HepG2 (cell line): ENCODE measurements around the gene ABCC1. TPM values are rescaled to one million over a fixed set of nuclear protein-coding genes. Genes with fewer than 3 reads are reported as not detected.
A peak's percentile ranks its signal among the peaks of the same experiment; 100 is the strongest.

Source experiments
- ATAC-seq: fragments of 200-7000 bp; cut with Tn5 transposase; 3 replicates; pipeline ENCODE4 v1.9.1; 2020; ENCODE audit warnings: mild to moderate bottlenecking, moderate library complexity
- BruUV-seq: library from RNA; stranded (reverse); fragments of 400-500 nt; replicated peaks from 2 replicates; lab custom pipeline; 2021; lab: Mats Ljungman, UMichigan
- CTCF ChIA-PET: fragments of 300-600 bp; formaldehyde crosslinking; extraction: SDS; loops from one replicate; lab custom pipeline; 2021; ENCODE audit warnings: low total read pairs, inconsistent platforms, low intra/inter-chr PET ratio; lab: Yijun Ruan, JAX
- POLR2A ChIA-PET: fragments of 350-600 bp; sonication (Branson Sonifier 250); formaldehyde crosslinking; loops from one replicate; lab custom pipeline; 2020; ENCODE audit warnings: antibody characterized with exemption, inconsistent platforms; lab: Yijun Ruan, JAX
- DNase-seq: peaks from one replicate; pipeline ENCODE4 v3.0.0-alpha.2; 2015; ENCODE audit warnings: low spot score
- FAIRE-seq: peaks from 3 replicates; lab custom pipeline; 2011; peaks lifted over from hg19 to GRCh38; lab: Jason Lieb, UNC
- H2AFZ ChIP-seq: one replicate; pipeline ENCODE4 v1.6.1; 2011; ENCODE audit warnings: low read length, inconsistent platforms
- H3K27ac ChIP-seq: fragments of 300-600 bp; 3 replicates; pipeline ENCODE4 v1.8.0; 2011; ENCODE audit warnings: mixed run types, mild to moderate bottlenecking, mixed read lengths, low read length, inconsistent platforms; ENCODE audit not compliant: insufficient read depth; ENCODE audit errors: extremely low read length
- H3K27me3 ChIP-seq, 2 experiments: fragments of 200-600 bp in 1 of 2; 2 replicates in 1 of 2; 3 replicates in 1 of 2; pipeline versions ENCODE4 v1.6.0 to v1.8.0; 2011; ENCODE audit warnings: low read length in 2 of 2, mild to moderate bottlenecking in 2 of 2, moderate library complexity in 2 of 2, inconsistent platforms in 1 of 2; ENCODE audit not compliant: insufficient read depth in 2 of 2, control insufficient read depth in 1 of 2
- H3K36me3 ChIP-seq, 2 experiments: fragments of 200-600 bp in 1 of 2; replicated peaks in 1 of 2; 2 replicates in 1 of 2; 3 replicates in 1 of 2; pipeline versions ENCODE4 v1.5.1 to v1.8.0; 2011; ENCODE audit warnings: low read length in 2 of 2, inconsistent platforms in 1 of 2; ENCODE audit not compliant: insufficient read depth in 2 of 2, control insufficient read depth in 1 of 2
- H3K4me1 ChIP-seq: 2 replicates; pipeline ENCODE4 v1.5.1; 2012; ENCODE audit warnings: low read length, inconsistent platforms; ENCODE audit not compliant: insufficient read depth
- H3K4me2 ChIP-seq: 2 replicates; pipeline ENCODE4 v1.6.0; 2011; ENCODE audit warnings: low read depth, low read length, inconsistent platforms
- H3K4me3 ChIP-seq, 3 experiments: fragments of 200-600 bp in 1 of 3; sonication (generic), shearing (Covaris generic) in 1 of 3; replicated peaks in 1 of 3; 2 replicates each; pipeline ENCODE4 v1.5.1; 2011 to 2016; ENCODE audit warnings: low read length in 3 of 3, inconsistent platforms in 2 of 3, low read depth in 2 of 3, mild to moderate bottlenecking in 2 of 3, control low read depth in 1 of 3, mixed read lengths in 1 of 3; ENCODE audit not compliant: insufficient read depth in 1 of 3
- H3K79me2 ChIP-seq: one replicate; pipeline ENCODE4 v1.6.1; 2011; ENCODE audit warnings: low read length, inconsistent platforms; ENCODE audit not compliant: insufficient read depth
- H3K9ac ChIP-seq: 2 replicates; pipeline ENCODE4 v1.6.0; 2011; ENCODE audit warnings: mild to moderate bottlenecking, low read depth, low read length, inconsistent platforms; ENCODE audit not compliant: insufficient read depth
- H3K9me3 ChIP-seq: 2 replicates; pipeline ENCODE4 v1.5.1; 2012; ENCODE audit warnings: mild to moderate bottlenecking, low read length
- H4K20me1 ChIP-seq: 2 replicates; pipeline ENCODE4 v1.6.0; 2011; ENCODE audit warnings: inconsistent platforms, mild to moderate bottlenecking, low read length, moderate library complexity; ENCODE audit not compliant: insufficient read depth
- AGO2 ChIP-seq: fragments of 200-400 bp; formaldehyde crosslinking; optimal IDR thresholded peaks from 2 replicates; pipeline ENCODE3; 2017; ENCODE audit warnings: mild to moderate bottlenecking, low read depth, low read length, moderate library complexity
- ATF7 ChIP-seq, 2 experiments: fragments of 450-650 bp in 1 of 2; sonication (generic) in 1 of 2; formaldehyde crosslinking in 1 of 2; IDR thresholded peaks; 2 replicates each; pipeline versions ENCODE4 v1.4.0 to v1.6.1; 2016 to 2020; ENCODE audit warnings: antibody characterized with exemption in 1 of 2, mild to moderate bottlenecking in 1 of 2, missing genetic modification reagents in 1 of 2
- CBX2 ChIP-seq, 2 experiments: fragments of 200-600 bp in 1 of 2; sonication (generic); formaldehyde crosslinking in 1 of 2; IDR thresholded peaks; 2 replicates each; pipeline versions ENCODE4 v1.7.0 to v1.8.1; 2018 to 2022; ENCODE audit warnings: low read depth in 2 of 2, low read length in 1 of 2, mild to moderate bottlenecking in 1 of 2, missing genetic modification reagents in 1 of 2
- ISL2 ChIP-seq: sonication (generic); formaldehyde crosslinking; IDR thresholded peaks from 2 replicates; pipeline ENCODE4 v1.5.0; 2020; ENCODE audit warnings: missing genetic modification reagents
- SP5 ChIP-seq: IDR thresholded peaks from 2 replicates; pipeline ENCODE4 v1.6.1; 2016; ENCODE audit warnings: low read depth, borderline replicate concordance
- ZEB1 ChIP-seq: IDR thresholded peaks from 2 replicates; pipeline ENCODE4 v1.6.1; 2012; ENCODE audit warnings: mild to moderate bottlenecking, low read depth, inconsistent platforms; ENCODE audit not compliant: insufficient replicate concordance
- ZNF33A ChIP-seq: sonication (generic); formaldehyde crosslinking; IDR thresholded peaks from 2 replicates; pipeline ENCODE4 v1.5.1; 2020; ENCODE audit warnings: missing genetic modification reagents, mild to moderate bottlenecking, moderate library complexity, borderline replicate concordance
- WGBS: methylation state at CpG from one replicate; pipeline ENCODE4 v1.1.6; 2017; ENCODE audit warnings: low lambda C conversion rate; 5-methylcytosine and 5-hydroxymethylcytosine counted together
- in situ Hi-C: cut with HindIII; loops from 2 replicates; pipeline ENCODE4 v1.10.0; 2017; ENCODE audit warnings: low pct_unique_long_range_greater_than_20kb; ENCODE audit not compliant: extremely low pct_ligation_motif_present
- intact Hi-C: fragments of 100-400 bp; cut with micrococcal nuclease; formaldehyde crosslinking; loops from one replicate; pipeline ENCODE4 v1.10.0; 2022; ENCODE audit not compliant: unreplicated experiment
- polyA plus RNA-seq, 8 experiments: library from polyadenylated mRNA; depleted of rRNA in 3 of 8; stranded (reverse) in 7 of 8; unstranded in 1 of 8; fragments of >200 nt; fragmentation: Illumina TruSeq in 4 of 8; extraction: Trizol in 4 of 8; gene quantifications; 2 replicates each; pipeline versions ENCODE4 v1.2.1 to v1.2.3, GENCODE V29; 2011 to 2016; ENCODE audit warnings: low read depth in 4 of 8, missing spikeins in 1 of 8, mixed read lengths in 1 of 8; ENCODE audit not compliant: insufficient read depth in 1 of 8
- total RNA-seq, 5 experiments: library from RNA; depleted of rRNA; stranded (reverse); fragments of >200 nt; fragmentation: Illumina TruSeq; extraction: Trizol; gene quantifications; 2 replicates each; pipeline ENCODE4 v1.2.3, GENCODE V29; 2016; ENCODE audit warnings: low read depth in 1 of 5
- TF ChIP-seq, protein P1 (sequence below): sonication (generic); formaldehyde crosslinking; IDR thresholded peaks from 2 replicates; pipeline ENCODE4 v1.4.0; 2020; ENCODE audit warnings: missing genetic modification reagents

ABCC1 gene
- total and polyA plus RNA-seq, 2 of the 13 experiments (the other 11 are each of a cell fraction or from before 2014, with no cell fraction given) = 13.0 to 30.6 TPM

DNA sequence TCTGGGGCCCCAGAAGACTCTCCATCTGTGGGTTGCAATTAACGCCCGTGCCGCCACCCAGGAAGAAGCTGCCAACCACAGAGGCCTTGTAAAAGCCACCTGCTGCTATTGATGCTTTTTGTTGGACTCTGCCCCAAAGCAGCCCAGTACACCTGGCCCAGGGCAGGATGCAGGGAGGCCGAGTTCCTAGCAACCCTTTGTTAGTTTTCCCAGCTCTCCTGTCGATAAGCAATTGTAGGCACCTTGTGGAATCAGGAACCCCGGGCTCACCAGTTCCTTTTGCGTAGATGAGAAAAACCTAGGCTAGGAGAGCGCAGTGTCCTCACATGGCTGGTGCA, 170.6 kb downstream of the ABCC1 start (continued):
- no peak for TF ChIP-seq ATF7 (IDR thresholded peaks at IDR 0.05)
- TF ChIP-seq ATF7 (CRISPR knock-in tag; IDR thresholded peaks at IDR 0.05) = no peak
- no peak for TF ChIP-seq ISL2 (CRISPR knock-in tag)
- TF ChIP-seq CBX2 (IDR thresholded peaks at IDR 0.05; ENCODE audit: low read depth, low read length) = no peak
- no peak for TF ChIP-seq CBX2 (CRISPR knock-in tag; IDR thresholded peaks at IDR 0.05; ENCODE audit: low read depth)
- no peak for TF ChIP-seq ZNF33A (CRISPR knock-in tag)
- no peak for TF ChIP-seq ZEB1
- TF ChIP-seq, protein P1, sequence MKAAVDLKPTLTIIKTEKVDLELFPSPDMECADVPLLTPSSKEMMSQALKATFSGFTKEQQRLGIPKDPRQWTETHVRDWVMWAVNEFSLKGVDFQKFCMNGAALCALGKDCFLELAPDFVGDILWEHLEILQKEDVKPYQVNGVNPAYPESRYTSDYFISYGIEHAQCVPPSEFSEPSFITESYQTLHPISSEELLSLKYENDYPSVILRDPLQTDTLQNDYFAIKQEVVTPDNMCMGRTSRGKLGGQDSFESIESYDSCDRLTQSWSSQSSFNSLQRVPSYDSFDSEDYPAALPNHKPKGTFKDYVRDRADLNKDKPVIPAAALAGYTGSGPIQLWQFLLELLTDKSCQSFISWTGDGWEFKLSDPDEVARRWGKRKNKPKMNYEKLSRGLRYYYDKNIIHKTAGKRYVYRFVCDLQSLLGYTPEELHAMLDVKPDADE (CRISPR knock-in tag) = no peak
- TF ChIP-seq, all 625 proteins: peak for 0

DNA sequence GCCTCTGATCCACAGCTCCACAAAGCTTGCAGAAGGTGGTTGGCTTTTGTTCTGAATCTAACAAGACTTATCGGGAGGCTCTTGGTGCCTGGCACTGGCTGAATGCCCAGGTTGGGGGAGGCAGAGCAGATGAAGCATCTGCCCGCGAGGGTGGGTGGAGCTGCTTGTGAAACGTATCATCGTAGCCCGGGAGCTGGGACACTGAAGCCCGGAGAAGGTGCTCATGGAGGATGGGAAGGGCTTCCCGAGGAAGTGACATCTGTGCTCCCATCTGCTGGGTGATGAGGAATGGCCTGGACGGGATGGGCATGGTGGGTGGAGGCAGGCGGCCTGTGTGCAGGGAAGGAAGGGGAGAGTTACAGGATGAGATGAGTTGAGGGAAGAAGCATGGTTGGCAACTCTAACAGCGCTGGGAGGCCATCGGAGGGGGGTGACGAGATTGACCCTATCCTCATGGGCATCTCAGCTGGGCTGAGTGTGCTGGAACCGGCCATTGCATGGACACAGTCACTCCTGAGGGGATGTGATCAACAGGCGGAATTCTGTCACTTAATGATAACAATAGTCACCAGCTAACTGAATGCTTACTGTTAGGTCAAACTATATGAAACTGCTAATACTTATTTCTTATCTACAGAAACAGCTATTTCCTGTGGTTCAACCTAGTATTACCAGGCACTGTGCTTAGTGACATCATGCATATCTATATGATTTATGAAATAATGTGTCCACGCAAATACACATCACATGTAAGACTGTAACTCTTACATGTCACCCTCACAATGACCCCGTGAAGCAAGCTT, 171.2 kb downstream of the ABCC1 start:
- in situ Hi-C loops (no loop called here), intact Hi-C loops (no loop called here)
- Histone ChIP-seq H3K27me3 (no peaks in the 10 kb centered on the region), H4K20me1 (no peaks in the 10 kb centered on the region), H3K36me3 (peaks cover 37 to 83% of the 10 kb centered on the region in 2 experiments), H3K4me3 (no peak overlapping the region), H3K4me1 (no peaks in the 10 kb centered on the region), H3K27ac (no peak overlapping the region), H3K9ac (no peak overlapping the region), H2AFZ (no peak overlapping the region), H3K9me3 (peaks cover 13% of the 10 kb centered on the region; the same call in 1 of the 2 replicates), H3K4me2 (no peak overlapping the region), H3K79me2 (no peaks in the 10 kb centered on the region)
- POLR2A ChIA-PET = no interaction called here
- FAIRE-seq (no peak), ATAC-seq (no peak), DNase-seq (no peak)
- 96% methylated on average over 17 of the region's 17 CpGs for WGBS
- CTCF ChIA-PET = no interaction called here
- no TSS peak for BruUV-seq
- TF ChIP-seq AGO2 (peak; percentile 44), SP5 (no peak), ATF7 (IDR thresholded peaks at IDR 0.05) (peak; percentile 61), ATF7 (CRISPR knock-in tag; IDR thresholded peaks at IDR 0.05) (no peak)
